GM19043 (cell line): ENCODE results near the gene SLIT3.
"Not testable (repeated sequence)": the region's sequence is repeated elsewhere in the genome, so short reads cannot be mapped to it uniquely, and the experiment has no call there.

Experiments
- ATAC-seq: cut with Tn5 transposase; IDR thresholded peaks from one replicate; pipeline ENCODE4 v1.9.1; 2021; ENCODE audit warnings: low read depth; ENCODE audit not compliant: unreplicated experiment

The SLIT3 gene

DNA sequence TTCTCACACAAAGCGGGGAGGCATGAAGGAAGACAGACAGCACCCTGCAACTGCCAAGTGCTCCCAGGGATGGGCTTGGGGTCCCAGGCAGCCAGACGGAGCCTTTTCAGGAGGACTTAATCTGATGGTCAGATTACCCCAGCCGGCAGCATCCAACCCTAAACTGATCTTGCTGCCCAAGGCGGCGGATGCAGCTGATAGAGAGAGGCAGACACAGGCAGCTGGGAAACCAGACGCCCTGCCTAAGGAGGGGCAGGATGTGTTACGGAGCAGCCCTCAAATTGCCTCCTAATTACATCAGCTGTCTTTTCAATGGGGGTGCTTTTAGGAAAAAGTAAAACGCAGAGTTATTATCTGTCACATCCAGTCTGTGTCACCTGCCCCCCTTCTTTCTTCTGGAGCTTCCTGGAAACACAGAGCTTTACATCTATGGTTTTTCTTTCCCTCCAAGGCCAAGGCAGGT, 530.9 kb downstream of the SLIT3 start:
- no peak for ATAC-seq

GRCh38 chr5:168768172-168768571, 532.8 kb downstream of the SLIT3 start:
- no peak for ATAC-seq

DNA sequence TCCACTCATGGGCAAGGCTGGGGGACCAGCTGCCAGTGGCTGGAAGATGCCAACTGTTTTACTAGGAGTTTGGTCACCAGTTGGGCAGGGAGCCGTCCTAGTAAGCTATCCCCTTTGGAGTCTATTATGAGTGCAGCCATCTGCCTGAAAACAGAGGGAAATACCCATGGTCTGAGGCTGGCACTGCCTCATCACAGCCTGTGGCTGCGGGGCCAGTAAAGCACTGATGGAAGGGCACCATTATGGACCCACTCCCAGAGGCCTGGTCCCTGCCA, 534.6 kb downstream of the SLIT3 start:
- ATAC-seq = no peak

DNA sequence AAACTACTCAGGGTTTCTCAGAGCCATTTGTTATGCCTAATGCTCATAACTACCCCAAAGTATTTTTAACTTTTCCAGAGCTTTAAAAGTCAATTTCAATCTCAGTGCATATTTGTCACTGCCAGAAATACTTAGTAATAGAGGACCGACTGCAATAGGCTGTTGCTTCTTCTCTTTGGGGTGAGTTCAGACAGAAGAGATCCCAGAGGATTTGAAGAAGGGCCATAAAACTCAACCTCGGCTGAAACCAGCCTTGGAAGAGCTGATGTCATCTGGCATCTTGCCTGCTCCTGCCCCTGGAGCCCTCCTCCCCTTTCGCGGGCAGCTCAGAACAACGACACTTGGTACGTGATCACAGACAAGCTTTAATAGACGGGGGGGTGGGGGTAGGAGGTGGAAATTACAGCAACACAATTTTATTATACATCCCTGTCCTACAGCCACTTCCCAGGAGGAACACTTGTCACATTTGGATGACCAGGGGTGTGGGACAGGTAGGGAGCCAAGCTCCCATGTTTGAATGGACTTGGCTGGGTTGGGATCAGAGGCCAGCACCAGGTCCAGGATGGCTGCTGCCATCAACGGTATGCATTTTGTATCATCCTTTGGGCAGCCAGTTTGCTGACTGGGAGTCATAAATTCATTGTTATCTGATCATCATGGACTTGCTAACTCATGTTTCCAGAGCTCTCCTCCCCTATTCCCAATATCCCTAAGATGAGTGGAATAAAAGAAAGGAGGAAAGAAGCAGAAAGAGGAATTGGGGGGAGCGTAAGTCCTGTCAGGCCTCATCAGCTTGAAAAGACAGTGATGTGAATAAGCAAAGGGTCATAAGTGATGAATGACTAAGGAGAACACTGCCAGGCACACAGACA, 535.2 kb downstream of the SLIT3 start:
- ATAC-seq = no peak

DNA sequence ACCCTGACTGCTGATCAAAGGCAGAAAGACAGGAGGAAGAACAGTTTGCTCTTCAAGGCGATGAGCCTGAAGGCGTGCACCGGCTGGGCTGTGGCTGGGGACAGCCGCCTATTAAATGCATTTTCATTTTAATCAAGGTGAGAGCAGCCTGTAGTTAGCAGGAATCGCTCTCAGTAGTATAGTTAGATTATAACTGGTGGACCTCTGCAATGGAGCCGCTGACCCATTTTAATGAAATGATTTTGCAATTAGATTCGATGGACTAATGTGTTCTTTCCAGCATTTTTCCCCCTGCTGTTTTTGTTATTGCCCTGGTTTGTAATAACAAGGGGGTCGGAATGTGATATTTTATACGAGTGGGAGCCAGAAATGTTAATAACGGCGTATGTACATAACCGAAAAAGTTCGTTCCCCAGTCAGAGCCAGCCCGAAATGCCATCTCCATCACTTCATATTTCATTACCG, 535.8 kb downstream of the SLIT3 start:
- ATAC-seq = no peak

DNA sequence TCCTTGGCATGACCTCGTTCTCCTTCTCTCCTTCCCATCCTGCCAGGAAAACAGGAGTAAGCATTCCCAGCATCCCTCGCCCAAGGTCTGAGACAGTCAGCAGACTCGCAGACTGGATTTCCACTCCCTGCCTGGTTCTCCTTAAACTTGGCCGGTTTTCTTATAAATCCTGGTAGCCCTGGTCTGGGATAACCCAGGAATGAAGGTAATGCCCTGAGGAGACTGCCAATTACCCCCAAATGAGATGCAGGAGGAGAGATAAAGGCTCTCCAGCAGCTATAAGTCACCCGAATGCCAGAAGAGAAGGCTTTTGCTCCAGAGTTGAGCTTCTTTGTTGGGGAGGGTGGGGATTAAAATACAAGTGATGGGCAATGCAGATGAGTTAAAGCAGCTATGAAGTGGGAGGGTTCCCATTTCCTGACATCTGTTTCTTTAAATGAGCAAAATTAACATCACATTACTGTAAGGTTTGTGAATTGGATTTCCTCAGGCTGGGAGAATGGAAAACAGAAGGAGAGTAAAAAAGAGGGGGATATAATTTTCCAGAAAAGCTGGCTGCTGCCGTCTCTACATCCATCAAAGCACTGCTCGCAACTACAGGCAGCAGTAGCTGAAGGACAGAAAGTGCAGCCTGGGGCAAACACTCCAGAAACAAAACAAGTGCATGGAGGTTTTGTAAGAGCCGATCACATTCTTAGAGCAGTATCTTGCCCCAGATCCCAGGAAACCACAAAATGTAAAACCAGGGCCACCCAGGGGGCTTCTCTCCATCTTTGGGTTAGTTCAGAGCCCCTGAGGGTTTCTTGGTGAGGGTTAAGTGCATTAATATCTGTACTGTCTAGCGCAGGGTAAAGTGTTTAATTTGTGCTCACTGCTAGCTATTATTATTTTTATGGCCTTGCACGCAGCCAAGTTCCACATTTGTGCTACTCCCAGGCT, 544.2 kb downstream of the SLIT3 start:
- no peak for ATAC-seq

- no peak for ATAC-seq
Observed at GRCh38 chr5:168755548-168756093, 545.3 kb downstream of the SLIT3 start.

DNA sequence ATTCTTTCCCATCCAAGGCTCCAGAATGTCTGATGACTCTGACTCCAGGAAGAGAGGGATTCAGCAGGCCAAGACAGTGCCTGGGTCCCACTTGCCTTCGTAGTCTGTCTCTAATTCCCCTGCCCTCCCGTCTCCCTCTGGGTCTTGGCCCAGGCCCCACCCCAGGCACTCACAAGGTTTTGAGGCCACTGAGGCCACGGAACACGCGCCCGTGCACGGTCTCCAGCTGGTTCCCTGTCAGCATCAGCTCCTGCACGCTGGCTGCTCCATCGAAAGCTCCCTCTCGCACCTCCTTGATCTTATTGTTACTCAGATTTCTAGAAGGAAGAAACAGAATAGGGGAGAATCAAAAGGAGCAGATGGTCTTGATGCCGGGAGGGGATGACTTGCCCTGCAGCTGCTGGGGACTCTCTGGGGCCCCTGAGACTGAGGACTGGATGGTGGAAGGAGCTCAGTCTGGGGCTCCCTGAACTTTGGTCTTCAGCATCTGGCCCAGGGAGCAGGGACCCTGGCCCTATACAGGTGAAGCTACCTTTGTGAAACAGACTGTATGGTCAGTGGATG, 547.2 kb downstream of the SLIT3 start:
- ATAC-seq = no peak

GRCh38 chr5:168752416-168753190, 548.3 kb downstream of the SLIT3 start:
- ATAC-seq = no peak

DNA sequence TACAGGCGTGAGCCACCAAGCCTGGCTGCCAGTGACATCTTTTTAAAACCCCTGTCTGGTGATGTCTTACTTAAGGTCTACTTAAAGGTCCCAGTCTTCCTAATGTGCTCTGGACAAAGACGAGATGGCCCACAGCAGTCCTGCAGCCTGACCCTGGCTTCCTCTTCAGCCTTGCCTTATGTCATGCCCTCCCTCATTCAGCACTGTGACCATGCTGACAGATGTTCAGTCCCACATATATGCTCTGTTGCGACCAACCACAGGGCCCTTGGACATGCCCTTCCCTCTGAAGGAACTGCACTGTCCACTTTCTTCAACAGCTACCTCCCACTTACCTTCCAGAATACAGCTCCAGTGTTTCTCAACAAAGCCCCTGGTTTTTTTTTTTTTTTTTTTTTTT, 548.9 kb downstream of the SLIT3 start:
- ATAC-seq = no peak

DNA sequence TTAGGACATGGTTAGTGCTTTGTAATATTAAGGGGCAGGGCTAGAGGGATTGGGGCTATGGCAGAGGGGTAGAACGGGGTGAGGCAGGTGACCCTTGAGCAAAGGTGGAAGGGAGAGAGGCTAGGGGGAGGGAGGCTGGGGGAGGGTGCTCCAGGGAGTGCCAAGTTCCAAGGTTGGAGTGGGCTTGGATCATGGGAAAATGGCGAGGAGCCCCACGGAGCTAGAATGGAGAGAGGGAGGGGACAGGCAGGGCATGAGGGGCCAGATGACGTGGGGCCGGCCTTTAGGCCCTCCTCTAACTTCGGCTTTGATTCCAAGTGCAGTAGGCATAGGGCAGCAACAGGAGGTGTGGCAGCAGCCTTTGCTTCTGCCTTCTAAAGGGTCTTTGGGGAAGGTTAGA, 550.0 kb downstream of the SLIT3 start:
- no peak for ATAC-seq

GRCh38 chr5:168749391-168750100, 551.4 kb downstream of the SLIT3 start:
- ATAC-seq = no peak

DNA sequence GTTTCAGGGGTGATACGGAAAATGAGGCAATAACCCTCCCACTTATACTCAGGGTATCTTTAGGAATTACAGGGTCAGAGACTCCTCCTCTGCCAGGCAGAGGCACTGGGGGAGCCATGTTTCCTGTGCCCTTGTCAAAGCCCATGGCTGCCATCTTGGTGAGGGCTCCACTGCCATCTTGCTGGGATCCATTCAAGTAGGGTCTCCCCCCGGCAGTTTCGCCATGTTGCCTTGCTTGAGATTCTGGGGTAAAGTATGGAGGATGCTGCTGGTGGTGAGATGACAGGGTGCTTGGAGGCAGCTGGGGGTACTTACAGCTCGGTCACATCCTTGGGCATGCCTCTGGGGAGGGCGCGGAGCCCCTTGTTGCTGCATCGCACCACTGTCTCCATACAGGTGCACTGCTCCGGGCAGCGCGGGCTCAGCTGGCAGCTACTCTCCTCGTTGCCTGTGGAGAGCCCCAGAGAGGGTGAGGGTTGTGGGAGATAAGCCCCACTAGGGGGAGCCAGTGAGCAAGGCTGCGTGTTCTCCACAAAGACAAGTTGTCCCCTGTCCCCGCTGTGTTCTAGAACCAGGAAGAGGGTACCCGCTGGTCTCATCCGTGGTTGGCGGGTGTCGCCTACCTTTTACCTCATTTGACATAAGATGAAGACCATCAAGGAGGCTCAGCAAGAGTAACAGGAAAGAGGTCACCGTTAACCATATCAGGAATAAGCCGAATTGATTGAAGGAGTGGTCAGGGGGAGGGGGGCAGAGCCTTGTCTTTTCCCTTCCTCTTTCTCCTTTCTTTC, 552.8 kb downstream of the SLIT3 start:
- peak; percentile 74 for ATAC-seq

DNA sequence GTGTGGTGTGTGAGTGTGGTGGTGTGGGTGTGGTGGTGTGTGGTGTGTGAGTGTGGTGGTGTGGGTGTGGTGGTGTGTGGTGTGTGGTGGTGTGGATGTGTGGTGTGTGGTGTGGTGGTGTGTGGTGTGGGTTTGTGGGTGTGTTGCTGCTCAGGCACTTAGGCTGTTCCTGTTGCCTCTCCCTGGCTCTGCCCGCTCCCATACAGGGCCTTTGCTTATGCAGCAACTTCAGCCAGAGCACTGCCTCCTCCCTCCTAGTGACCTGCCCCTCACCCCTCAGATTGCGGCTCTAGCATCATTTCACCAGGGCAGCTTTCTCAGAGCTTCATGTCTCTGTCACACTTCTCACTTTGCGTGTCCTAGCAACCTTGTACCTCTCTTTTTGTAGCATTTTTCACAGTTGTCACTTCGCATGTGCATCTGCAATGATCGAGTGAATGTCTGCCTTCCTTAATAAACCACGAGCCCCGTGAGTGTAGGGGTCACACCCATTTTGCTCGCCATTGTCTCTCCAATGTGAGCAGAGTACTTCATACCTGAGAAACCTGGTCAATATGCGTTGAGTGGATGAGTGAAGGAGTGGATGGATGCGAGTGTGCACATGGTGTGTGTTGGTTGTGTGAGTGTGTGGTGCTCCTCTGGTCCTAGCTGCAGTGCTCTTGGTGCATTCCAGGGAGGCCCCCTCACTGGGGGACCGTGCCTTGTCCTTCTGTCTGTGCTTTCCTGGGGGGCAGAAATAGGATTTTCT, 553.9 kb downstream of the SLIT3 start:
- no peak for ATAC-seq

- not testable (repeated sequence) for ATAC-seq
Observed at GRCh38 chr5:168746126-168746892, 554.6 kb downstream of the SLIT3 start.

GRCh38 chr5:168743617-168744016, 557.3 kb downstream of the SLIT3 start:
- ATAC-seq = no peak

DNA sequence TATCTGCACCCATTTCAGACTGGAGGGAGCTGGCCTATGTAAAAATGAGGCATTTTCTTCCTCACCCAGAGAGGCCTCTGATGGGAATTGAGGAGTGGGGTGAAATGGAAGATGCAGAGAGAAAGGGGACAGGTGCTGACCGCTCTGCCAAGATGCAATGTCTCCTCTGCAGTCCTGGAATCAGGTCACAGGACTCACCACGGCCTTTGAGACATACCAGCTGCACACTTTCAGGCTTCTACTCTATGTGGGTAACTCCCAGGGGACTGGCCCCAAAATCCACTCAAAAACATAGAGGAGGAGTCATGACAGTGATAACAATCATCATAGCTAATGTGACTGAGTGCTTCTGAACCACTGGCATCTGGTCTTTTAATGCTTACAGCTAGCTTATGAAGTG, 558.6 kb downstream of the SLIT3 start:
- not testable (repeated sequence) for ATAC-seq
